ENCODE measurements around the gene NPIPB8. TPM values are rescaled to one million over a fixed set of nuclear protein-coding genes. Genes with fewer than 3 reads are reported as not detected.

Gene NPIPB8
- total and polyA plus RNA-seq, 2 of the 13 experiments (the other 11 are each of a cell fraction or from before 2014, with no cell fraction given): 0.49 to 2.3 TPM

DNA sequence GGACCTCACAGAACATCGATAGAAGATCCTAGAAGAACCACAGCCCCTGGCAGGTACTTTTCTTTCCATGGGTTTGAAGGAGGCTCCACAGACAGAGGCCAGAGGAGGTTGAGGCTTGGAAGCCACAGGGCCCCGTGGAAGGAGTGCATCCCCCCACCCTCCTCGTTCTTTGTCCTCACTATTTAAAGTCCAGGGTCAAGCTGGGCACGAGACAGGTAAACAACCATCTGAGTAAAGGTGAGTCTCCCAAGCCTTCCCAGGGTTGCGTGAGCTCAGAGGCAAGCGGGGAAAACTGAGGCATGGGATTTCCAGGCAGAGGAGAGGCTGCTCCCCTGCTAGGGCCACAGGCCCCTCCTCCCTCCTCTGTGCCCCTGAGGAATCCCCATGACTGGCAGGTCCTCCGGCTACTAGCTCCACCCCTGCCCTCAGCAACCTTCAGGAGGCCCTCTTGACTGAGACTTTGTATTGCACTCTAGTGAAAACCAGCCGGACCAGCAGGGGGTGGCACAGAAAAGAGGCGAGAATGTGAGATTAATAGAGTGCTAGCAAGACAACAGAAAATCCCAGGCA is 40.1 kb upstream of the NPIPB8 start (continued):
- TF ChIP-seq ATF7-NPFF (CRISPR knock-in tag; IDR thresholded peaks at IDR 0.05; ENCODE audit: low read depth) (no peak; the same call in 1 of the 2 replicates), ZNF18 (CRISPR knock-in tag; IDR thresholded peaks at IDR 0.05; ENCODE audit: insufficient replicate concordance) (no peak), TSC22D2 (CRISPR knock-in tag; IDR thresholded peaks at IDR 0.05; ENCODE audit: borderline replicate concordance) (no peak), HIVEP1 (CRISPR knock-in tag; IDR thresholded peaks at IDR 0.05) (0 out of 2 replicates have a peak, but pooled peaks have one; percentile 21), TAF1 (CRISPR knock-in tag; IDR thresholded peaks at IDR 0.05) (peak; percentile 53; the same call in 1 of the 2 replicates), ZNF569 (CRISPR knock-in tag; IDR thresholded peaks at IDR 0.05; ENCODE audit: borderline replicate concordance) (no peak), DZIP1 (CRISPR knock-in tag; IDR thresholded peaks at IDR 0.05) (no peak), ZNF234 (CRISPR knock-in tag; conservative IDR thresholded peaks at IDR 0.05) (no peak), ZFX (CRISPR knock-in tag; IDR thresholded peaks at IDR 0.05; ENCODE audit: low read depth) (peak; percentile 64; the same call in 1 of the 2 replicates), ZBTB7B (CRISPR knock-in tag; IDR thresholded peaks at IDR 0.05) (no peak), ZNF772 (CRISPR knock-in tag; IDR thresholded peaks at IDR 0.05) (no peak), HDAC1 (CRISPR knock-in tag; IDR thresholded peaks at IDR 0.05) (no peak), ZNF550 (CRISPR knock-in tag; IDR thresholded peaks at IDR 0.05; ENCODE audit: borderline replicate concordance) (no peak), SIN3A (IDR thresholded peaks at IDR 0.05; ENCODE audit: borderline replicate concordance, low read depth, low read length) (0 out of 2 replicates have a peak, but pooled peaks have one; percentile 8)
- TF ChIP-seq, protein P1, sequence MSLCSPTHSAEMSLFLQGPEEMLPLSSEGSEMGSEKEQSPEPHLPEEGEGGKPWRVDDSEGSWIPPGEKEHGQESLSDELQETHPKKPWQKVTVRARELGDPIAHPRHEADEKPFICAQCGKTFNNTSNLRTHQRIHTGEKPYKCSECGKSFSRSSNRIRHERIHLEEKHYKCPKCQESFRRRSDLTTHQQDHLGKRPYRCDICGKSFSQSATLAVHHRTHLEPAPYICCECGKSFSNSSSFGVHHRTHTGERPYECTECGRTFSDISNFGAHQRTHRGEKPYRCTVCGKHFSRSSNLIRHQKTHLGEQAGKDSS (CRISPR knock-in tag; IDR thresholded peaks at IDR 0.05; ENCODE audit: borderline replicate concordance, low read depth): no peak
- TF ChIP-seq, protein P2, sequence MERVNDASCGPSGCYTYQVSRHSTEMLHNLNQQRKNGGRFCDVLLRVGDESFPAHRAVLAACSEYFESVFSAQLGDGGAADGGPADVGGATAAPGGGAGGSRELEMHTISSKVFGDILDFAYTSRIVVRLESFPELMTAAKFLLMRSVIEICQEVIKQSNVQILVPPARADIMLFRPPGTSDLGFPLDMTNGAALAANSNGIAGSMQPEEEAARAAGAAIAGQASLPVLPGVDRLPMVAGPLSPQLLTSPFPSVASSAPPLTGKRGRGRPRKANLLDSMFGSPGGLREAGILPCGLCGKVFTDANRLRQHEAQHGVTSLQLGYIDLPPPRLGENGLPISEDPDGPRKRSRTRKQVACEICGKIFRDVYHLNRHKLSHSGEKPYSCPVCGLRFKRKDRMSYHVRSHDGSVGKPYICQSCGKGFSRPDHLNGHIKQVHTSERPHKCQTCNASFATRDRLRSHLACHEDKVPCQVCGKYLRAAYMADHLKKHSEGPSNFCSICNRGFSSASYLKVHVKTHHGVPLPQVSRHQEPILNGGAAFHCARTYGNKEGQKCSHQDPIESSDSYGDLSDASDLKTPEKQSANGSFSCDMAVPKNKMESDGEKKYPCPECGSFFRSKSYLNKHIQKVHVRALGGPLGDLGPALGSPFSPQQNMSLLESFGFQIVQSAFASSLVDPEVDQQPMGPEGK (CRISPR knock-in tag; IDR thresholded peaks at IDR 0.05): peak; percentile 14; the same call in 1 of the 2 replicates
- TF ChIP-seq, protein P3, sequence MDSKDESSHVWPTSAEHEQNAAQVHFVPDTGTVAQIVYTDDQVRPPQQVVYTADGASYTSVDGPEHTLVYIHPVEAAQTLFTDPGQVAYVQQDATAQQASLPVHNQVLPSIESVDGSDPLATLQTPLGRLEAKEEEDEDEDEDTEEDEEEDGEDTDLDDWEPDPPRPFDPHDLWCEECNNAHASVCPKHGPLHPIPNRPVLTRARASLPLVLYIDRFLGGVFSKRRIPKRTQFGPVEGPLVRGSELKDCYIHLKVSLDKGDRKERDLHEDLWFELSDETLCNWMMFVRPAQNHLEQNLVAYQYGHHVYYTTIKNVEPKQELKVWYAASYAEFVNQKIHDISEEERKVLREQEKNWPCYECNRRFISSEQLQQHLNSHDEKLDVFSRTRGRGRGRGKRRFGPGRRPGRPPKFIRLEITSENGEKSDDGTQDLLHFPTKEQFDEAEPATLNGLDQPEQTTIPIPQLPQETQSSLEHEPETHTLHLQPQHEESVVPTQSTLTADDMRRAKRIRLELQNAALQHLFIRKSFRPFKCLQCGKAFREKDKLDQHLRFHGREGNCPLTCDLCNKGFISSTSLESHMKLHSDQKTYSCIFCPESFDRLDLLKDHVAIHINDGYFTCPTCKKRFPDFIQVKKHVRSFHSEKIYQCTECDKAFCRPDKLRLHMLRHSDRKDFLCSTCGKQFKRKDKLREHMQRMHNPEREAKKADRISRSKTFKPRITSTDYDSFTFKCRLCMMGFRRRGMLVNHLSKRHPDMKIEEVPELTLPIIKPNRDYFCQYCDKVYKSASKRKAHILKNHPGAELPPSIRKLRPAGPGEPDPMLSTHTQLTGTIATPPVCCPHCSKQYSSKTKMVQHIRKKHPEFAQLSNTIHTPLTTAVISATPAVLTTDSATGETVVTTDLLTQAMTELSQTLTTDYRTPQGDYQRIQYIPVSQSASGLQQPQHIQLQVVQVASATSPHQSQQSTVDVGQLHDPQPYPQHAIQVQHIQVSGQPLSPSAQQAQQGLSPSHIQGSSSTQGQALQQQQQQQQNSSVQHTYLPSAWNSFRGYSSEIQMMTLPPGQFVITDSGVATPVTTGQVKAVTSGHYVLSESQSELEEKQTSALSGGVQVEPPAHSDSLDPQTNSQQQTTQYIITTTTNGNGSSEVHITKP (CRISPR knock-in tag; IDR thresholded peaks at IDR 0.05; ENCODE audit: low read depth): 0 out of 2 replicates have a peak, but pooled peaks have one; percentile 10

All from HepG2 (cell line).